Stimulated activated naive CD4-positive, alpha-beta T cell (primary cell): Measurements from ENCODE around the gene QSOX2.

Source experiments
- DNase-seq, 6 experiments: peaks; one replicate each; lab custom pipeline; 2025; lab: John Stamatoyannopoulos, UW

QSOX2 gene, protein sequence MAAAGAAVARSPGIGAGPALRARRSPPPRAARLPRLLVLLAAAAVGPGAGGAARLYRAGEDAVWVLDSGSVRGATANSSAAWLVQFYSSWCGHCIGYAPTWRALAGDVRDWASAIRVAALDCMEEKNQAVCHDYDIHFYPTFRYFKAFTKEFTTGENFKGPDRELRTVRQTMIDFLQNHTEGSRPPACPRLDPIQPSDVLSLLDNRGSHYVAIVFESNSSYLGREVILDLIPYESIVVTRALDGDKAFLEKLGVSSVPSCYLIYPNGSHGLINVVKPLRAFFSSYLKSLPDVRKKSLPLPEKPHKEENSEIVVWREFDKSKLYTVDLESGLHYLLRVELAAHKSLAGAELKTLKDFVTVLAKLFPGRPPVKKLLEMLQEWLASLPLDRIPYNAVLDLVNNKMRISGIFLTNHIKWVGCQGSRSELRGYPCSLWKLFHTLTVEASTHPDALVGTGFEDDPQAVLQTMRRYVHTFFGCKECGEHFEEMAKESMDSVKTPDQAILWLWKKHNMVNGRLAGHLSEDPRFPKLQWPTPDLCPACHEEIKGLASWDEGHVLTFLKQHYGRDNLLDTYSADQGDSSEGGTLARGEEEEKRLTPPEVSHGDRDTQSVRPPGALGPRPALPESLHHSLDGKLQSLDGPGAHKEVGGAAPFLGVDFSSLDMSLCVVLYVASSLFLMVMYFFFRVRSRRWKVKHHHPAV

DNA sequence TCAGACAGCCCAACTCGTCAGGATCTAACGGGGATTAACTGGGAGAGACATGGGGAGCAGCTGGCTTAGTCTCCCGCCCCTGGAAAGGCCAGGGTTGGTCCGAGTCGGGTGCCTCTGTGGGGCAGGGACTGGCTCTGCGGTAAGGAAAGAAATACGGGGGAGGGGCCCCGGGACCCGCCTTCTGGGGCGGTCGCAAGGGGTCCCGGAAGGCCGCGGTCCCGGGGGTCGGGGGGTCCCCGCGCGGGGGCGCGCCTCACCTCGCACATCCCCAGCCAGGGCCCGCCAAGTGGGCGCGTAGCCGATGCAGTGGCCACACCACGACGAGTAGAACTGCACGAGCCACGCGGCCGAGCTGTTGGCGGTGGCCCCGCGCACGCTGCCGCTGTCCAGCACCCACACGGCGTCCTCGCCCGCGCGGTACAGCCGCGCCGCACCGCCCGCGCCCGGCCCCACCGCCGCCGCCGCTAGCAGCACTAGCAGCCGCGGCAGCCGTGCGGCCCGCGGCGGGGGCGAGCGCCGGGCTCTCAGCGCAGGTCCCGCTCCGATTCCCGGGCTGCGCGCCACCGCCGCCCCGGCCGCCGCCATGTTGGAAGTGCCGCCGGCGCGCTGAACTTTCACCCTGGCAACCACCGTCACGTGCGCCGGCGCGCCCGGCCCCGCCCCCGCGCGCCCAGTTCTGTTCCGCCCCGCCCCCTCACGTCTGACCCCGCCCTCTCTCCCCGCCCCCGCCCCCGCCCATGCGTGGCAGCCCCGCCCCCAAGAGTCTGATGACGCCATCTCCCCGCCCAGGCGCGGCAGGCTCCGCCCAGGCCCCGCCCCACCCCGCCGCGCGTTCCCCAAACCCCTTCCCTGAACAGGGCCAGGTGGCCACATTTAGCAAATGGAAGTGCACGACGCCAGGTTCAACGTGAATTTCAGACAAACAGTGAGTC, at the start of gene QSOX2:
Gene QSOX2 (minus strand): TSS at position 594 of the 932 bp plus-strand sequence. CDS start 9 bp downstream, at position 585.
- DNase-seq, result peak; percentile 79 to 92 (median 84)

DNA sequence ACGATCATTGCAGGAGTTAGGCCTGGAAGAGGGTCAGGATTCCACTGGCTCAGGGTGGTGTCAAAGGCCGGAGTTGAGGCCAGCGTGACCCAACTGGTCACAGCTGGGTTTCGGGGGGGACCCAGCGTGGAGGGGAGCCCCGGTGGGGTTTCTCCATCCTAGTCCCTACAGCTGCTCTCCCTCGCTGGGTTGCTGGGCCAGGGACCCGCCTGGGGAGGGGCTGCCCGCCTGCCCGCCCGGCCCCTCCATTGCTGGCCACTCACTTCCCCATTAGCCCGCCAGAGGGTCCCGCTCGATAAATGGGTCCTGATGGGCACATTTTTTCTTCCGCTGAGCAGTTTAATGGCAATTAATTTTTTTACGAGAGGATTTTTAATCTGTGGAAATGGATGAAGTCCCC, 49.4 kb upstream of the QSOX2 start:
- no peak for DNase-seq

DNA sequence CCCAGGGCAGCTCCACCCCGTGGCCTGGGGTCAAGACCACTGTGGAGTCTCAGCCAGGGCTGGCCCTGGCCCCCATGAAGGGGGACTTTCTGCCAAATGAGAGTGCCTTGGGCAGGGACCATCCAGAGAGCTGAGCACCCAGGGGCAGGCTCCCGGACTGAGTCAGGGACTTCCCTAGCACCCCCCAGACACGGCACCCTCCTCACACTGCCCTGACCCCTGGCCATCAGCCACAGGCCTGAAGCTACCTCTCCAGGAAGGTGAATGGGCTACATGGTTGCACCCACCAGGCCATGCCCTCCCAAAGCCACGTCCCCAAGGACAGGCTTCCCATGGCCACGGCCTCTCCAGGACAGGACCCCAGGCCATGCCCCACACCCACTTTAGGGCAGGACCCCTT, 48.8 kb upstream of the QSOX2 start:
- no peak for DNase-seq

DNA sequence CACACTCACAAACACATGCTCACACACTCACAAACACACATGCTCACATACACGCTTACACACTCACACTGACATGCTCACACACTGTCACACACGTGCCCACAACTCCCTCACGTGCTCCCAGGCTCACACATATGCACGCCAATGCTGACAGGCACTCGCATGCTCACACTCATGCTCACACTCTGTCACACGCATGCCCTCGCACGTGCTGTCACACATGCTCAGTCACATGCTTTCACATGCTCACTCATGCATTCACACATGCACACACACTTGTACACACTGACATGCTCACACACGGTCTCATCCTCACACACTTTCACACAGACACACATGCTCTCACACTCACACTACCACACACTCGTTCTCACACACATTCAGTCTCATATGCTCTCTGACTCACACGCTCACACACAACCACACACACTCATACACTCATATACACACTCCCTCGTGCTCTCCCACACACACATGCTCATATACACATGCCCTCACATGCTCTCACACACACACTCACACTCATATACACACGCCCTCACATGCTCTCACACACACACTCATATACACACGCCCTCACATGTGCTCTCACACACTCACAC, 48.0 kb upstream of the QSOX2 start:
- DNase-seq, result no peak

DNA sequence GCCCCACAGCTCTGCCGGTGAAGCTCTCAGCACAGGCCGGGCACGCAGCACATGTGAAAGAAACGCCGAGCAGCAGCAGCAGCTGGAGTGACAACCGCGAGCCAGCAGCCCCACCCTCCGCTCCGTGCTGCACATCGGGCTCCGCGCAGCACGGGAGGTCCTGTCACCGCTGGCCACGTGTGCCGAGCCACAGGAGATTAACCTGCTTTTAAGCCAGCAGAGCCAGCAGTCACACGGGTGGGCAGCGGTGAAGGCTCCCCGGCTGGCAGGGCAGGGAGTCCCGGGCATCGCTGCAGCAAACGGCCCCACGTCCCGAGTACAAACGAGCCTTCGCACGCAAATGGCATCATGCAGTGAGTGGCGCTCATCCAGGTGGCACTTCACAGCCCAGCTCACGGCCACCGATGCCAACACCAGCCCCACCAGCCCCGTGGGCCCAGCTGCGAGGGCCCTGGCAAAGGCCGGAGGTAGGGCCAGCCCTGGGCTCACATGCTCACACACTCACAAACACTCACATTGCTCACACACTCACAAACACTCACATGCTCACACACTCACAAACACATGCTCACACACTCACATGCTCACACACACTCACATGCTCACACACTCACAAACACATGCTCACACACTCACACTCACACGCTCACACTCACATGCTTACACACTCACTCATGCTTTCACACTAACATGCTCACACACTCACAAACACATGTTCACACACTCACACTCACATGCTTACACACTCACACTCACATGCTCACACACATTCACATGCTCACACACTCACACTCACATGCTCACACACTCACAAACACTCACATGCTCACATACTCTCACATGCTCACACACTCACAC, 47.2 kb upstream of the QSOX2 start:
- no peak for DNase-seq

DNA sequence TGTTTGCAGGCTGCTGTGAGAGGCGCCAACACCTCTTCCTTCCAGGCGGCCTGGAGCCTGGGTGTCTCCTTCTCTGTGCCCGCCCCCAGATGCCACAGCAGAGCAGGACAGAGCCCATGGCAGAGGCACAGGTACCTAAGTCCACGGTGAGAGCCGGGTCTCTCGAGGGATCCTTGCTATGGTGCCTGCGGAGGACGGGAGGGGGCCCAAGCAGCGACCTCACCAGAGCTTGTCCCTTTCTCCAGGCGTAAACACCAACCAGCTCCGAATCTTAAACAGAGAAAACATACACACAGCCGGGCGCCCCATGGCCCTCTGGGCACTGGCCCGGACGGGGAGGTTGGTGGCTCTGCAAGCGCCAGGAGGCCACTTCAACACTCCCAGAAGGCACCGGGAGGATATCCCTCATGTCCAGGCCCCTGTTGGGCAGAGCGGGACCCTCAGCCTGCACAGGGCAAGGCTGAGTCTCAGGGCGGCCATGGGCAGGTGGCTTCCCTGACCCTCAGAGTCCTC, 46.5 kb upstream of the QSOX2 start:
- no peak for DNase-seq

DNA sequence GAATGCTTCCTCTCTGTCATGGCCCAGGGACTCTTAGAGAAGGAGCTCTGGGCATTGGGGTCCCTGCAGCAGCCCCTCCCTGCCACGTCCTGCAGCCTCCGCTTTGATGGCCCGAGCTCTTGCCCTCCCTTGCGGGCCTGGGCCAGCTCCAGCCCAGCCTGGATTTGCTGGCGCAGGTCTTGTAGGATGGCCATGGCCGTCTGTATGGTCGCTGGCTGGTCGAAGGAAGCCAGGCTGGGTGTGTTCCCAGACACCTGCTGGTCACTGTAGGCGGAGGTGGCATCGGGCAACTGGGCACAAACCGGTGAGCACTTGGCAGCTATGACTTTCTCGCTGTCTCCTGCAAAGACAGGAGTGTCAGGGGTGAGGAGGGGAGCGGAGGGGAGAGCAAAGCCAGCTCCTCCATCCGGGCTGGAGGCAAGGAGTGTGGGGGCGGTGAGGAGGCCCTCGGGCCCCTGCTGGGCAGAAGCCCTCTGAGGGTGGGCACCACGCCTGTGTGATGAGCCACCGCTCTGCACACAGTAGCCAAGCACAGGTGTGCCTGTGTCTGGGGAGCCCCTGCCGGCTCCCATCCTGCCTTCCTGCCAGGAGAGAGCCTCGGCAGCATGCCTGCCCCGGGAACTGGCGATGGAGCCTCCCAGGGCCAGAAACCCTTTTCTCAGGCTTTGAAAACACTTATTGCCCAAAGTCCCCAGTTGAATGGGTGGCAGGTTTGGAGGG, 45.9 kb upstream of the QSOX2 start:
- no peak for DNase-seq

DNA sequence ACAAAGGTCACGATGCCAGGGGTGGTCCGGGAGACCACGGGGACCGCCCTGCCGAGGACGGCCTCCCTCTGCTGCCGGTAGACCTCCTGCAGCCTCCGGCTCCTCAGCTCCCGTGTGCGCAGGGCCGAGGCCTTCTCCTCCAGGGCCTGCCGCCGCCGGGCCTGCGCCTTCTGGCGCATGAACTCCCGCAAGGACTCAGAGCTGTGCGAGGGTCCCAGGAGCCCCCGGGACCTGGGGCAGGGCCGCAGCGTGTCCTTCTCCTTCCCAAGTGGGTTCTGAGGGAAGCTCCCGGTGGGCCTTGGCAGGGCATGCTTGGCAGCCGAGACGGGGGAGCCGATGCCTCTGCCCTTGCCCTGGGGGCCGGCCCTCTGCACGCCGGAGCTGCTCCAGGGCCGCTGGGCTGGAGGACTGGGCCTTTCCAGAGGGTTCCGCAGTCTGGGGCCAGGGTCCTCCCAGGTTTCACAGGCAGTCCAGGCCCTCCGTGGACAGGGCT, 44.9 kb upstream of the QSOX2 start:
- no peak for DNase-seq

DNA sequence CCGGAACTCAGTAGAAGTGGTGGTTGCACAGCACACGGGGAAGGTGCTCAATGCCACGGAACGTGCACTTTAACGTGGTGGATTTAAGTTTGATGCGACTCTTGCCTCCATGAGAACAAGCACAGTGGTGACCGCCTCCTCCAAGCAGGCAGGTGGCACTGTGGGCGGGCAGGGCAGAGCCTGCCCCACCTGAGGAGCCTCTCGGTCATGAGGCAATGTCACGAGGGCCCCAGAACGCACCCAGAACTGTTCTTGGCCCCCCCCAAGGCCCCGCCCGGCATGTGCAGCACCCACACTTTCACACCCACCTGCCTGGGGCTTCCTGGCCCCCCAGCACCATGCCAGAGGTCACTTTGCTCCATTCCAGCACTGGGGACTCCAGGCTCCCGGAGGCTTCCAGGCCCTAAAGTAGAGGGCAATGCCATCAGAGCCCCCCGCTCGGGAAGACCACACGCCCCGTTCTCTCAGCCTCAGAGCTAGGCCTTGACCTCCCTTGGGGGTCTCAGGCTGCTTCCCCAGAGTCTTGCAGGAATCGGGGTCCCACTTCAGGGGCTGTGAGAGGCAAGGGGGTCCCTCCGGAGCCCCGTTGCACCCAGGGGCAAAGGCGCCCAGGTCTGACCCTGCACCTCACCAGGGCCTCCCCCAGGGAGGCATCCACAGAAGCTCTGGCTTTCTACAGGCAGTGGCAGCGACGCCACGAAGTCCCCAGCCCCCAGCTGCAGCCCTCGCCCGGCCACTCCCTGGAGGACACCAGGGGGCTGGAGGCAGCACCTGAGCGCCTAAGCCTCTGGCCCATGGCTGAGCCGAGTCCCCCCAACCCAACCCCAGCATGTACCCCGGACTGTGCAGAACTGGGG, 44.3 kb upstream of the QSOX2 start:
- DNase-seq, result no peak

DNA sequence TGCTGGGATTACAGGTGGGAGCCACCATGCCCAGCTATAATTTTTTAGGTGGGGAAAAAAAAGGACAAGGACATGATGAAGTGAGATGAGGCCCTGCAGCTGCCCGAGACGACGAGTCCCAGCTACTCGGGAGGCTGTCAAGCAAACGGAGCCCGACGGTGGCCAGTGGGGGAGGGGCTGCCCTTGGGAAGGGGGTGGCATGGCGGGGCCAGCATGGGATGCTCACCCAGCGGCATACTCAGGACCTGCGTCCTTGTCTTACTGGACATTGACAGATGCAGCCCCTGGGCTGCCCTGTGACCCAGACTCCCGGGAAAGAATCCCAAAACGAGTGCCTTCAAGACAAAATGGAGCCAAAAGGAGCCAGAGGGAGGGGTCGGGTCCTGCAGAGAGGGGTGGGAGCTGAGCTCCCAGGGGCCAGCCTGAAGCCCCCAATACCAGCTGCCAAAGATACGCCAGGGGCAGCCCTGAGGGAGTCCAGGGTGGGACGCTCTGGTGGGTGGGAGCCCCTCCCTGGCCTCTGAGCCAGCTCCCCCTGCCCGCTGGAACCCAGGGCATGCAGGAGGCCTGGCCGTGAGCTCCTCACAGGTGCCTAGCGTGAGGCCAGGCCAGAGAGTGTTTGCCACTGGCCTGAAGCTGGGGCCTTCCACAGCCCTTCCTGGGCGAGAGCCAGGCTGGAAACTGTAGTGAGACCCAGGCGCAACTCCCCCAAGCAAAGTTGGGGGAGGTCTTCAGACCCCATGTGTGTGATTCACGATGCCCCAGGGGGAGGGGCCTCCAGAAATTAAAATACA, 42.5 kb upstream of the QSOX2 start:
- no peak for DNase-seq

DNA sequence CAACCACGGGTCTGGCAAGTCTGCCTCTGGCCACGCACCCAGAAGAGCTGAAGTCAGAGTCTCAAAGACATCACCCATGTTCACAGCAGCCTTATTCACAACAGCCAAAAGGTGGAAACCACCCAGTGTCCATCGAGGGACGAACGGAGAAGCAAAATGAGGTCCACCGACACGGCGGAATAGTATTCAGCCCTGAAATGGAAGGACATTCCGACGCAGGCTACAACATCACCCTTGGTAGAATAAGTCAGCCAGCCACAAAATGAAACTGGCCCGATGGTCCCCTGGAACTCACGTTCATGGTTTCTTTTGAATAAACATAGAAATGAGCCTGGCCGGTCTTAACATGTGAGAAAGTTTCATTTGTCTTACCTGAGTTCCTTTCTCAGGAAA, 41.4 kb upstream of the QSOX2 start:
- DNase-seq, result no peak

DNA sequence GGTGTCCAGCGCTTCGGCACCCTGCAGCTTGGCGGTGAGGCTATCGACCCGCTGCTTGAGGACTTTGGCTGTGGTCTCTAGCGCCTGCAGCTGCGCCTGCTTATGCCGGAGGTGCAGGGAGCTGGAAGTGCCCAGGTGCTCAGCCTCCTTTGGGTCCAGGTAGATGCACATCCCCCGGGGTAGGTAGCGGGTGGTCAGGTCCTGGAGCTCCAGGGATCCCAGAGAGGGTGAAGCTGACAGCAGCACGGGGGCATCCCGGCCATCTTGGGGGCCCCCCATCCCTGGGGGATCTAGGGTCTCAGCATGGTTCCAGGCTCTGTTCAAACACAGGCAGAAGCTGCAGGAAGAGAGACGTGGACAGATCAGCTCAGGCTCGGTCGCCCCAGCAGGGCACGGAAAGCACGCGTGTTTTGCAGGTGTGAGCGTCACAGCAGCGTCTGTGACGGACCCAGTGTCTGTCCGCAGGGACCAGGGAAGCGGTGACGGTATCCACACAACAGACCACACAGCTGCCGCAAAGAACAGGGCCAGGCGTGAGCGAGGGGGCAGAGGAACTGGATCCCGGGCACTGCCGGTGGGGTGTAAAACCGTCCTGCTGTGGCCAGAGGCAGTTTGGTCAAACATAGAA, 40.9 kb upstream of the QSOX2 start:
- no peak for DNase-seq

DNA sequence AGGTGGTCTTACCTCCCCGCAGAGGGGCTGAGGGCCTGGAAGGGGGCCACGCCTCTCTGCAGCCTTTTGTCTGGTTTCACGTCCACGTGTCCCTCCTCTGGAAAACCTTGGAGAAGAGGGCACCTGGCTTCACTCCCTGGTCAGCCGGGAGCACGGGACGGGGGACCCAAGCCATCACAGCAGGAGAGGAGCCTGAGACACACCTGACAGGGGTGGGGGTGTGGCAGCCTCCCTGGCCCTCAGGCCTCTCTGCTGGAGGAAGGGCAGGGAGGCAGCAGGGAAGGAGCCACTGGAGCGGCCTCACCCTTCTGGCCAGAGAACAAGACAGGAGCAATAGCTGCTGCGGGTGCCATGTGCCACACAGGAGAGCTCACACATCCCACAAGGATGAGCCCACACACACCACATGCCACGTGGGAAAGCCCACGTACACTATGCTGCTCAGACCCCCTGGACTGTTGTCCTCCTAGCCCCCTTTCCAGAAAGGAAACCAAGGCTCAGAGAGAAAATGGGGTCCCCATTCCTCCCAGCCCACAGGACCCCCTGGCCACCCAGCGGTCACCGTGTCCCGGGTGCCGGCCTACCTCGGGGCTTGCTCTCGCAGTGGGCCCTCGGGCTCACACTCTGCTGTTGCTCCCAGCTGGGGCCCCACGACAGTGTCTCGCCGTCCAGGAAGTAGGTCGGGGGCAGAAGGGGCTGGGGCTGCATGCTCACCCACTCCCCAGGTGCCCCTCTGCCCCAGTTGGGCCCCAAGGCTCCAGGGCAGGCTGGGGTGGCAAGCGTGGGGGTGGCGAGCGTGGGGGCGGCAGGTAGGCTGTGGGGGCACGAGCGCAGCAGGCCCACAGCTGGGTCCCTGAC, 40.1 kb upstream of the QSOX2 start:
- no peak for DNase-seq

DNA sequence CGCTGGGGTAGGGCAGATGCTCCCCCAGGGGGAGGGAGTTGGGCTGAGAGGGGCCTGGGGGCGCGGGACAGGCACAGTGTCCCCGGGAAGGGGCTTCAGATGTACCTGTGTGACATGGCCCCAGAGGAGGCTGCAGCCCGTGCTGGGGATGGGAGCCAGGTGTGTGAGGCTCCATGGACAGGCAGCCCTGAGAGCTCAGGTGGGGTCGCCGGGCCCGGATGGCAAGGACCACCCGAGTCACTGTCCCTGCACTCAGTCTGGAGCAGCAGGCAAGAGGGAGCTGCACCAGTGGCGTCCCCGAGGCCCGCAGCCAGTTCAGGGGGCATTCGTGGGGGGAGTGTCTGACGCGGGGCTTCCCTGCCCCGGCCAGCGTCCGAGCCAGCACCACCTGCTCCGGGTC, 39.3 kb upstream of the QSOX2 start:
- DNase-seq, result no peak

DNA sequence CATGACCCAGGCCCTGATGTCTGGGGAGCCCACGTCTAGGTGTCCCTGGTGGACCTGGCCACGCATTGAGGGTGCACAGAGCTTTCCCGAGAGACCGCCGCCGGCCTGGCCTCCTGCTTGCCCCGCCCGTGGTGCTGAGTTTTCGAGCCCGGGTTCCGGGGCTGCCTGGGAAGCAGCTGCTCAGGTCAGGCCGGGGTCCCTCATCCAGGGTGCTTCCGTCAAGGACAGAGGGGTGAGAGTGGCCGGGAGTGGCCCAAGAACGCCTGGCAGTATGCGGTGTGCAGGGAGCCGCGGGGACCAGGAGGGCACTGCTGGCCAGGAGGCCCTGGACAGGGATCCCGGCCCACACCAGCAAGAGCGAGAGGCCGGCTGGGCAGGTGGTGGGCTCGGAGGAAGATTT, 38.7 kb upstream of the QSOX2 start:
- DNase-seq, result no peak
